DND-41 (cell line): ENCODE measurements around the gene SLC35G1.
A peak's percentile ranks its signal among the peaks of the same experiment; 100 is the strongest.

Source experiments
- ATAC-seq: fragments of 200-7000 bp; cut with Tn5 transposase; 3 replicates; pipeline ENCODE4 v1.9.1; 2021; ENCODE audit warnings: low read depth; ENCODE audit not compliant: insufficient read depth
- DNase-seq: peaks from one replicate; pipeline ENCODE4 v3.0.0-alpha.2; 2020
- H2AFZ ChIP-seq: 2 replicates; pipeline ENCODE4 v1.6.0; 2012; ENCODE audit warnings: low read depth, low read length
- H3K27ac ChIP-seq: 2 replicates; pipeline ENCODE4 v1.5.1; 2012; ENCODE audit warnings: low read length, inconsistent platforms
- H3K27me3 ChIP-seq: fragments of 200-600 bp; sonication (generic); 2 replicates; pipeline ENCODE4 v1.6.0; 2012; ENCODE audit warnings: low read length, mild to moderate bottlenecking, inconsistent platforms; ENCODE audit not compliant: insufficient read depth, poor library complexity
- H3K36me3 ChIP-seq: 2 replicates; pipeline ENCODE4 v1.5.1; 2012; ENCODE audit warnings: low read length, inconsistent platforms; ENCODE audit not compliant: insufficient read depth
- H3K4me1 ChIP-seq: 2 replicates; pipeline ENCODE4 v1.5.1; 2012; ENCODE audit warnings: mild to moderate bottlenecking, low read length; ENCODE audit not compliant: insufficient read depth
- H3K4me2 ChIP-seq: 2 replicates; pipeline ENCODE4 v1.6.0; 2012; ENCODE audit warnings: mild to moderate bottlenecking, moderate library complexity, low read length, inconsistent platforms; ENCODE audit not compliant: insufficient read depth
- H3K4me3 ChIP-seq, 2 experiments: fragments of 200-600 bp in 1 of 2; shearing (Covaris generic) in 1 of 2; 2 replicates each; pipeline ENCODE4 v1.5.1; 2012 to 2016; ENCODE audit warnings: inconsistent platforms in 2 of 2, low read length in 2 of 2, mild to moderate bottlenecking in 2 of 2, low read depth in 1 of 2, moderate library complexity in 1 of 2
- H3K79me2 ChIP-seq: 2 replicates; pipeline ENCODE4 v1.6.0; 2012; ENCODE audit warnings: low read length, inconsistent platforms; ENCODE audit not compliant: insufficient read depth
- H3K9ac ChIP-seq: 2 replicates; pipeline ENCODE4 v1.6.0; 2012; ENCODE audit warnings: low read depth, mild to moderate bottlenecking, inconsistent platforms, low read length, moderate library complexity
- H3K9me3 ChIP-seq: 2 replicates; pipeline ENCODE4 v1.5.1; 2012; ENCODE audit warnings: low read length, moderate library complexity, mild to moderate bottlenecking, inconsistent platforms; ENCODE audit not compliant: insufficient read depth, severe bottlenecking
- H4K20me1 ChIP-seq: 2 replicates; pipeline ENCODE4 v1.6.0; 2012; ENCODE audit warnings: low read length; ENCODE audit not compliant: insufficient read depth
- CTCF ChIP-seq: IDR thresholded peaks from 2 replicates; pipeline ENCODE4 v1.5.1; 2012; ENCODE audit warnings: borderline replicate concordance, low read length, moderate library complexity, mild to moderate bottlenecking; ENCODE audit not compliant: poor library complexity, severe bottlenecking; ENCODE audit errors: extremely low read depth
- EZH2 ChIP-seq: IDR thresholded peaks from 3 replicates; pipeline ENCODE4 v1.6.1; 2012; ENCODE audit warnings: borderline replicate concordance, low read depth, mild to moderate bottlenecking, moderate library complexity, low read length, inconsistent platforms; ENCODE audit not compliant: severe bottlenecking

SLC35G1 gene

DNA sequence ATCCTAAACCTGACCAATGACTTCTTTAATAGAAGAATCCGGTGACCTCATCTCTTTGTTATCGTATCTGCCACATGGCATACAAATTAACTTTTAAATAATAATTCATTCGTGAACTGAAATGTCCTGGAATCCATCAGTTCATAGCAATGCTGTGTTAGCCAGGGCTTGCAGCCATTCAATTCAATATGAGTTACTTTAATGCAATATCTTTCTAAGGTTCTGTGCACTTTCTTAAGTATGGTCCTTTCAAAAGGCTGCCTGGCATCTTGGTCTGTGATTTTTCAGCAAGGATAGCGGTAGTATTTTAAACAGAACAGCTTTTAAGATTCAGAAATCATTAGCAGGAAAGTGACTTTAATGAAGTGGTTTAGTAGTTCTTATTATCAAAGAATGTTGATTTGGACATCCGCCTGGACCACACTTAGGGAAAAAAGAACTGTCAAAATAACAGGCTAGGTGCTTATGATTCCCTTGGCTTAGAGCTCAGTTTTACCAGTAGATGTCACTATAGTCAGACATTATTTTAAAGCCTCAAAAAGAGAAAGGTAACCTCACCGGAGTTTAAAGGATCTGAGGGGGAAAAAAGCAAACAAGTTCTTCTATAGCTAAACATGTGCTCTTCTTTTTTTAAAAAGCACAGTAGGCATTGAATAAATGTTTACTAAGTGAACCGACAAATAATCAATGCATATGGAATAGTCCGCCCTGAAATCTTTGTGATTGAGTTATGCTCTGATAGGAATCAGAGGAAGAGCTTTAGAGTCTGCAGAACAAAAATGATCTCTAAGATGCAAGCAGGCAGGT, 22.7 kb downstream of the SLC35G1 start:
- no peaks in the 10 kb centered on the region for H3K79me2 ChIP-seq
- H3K4me2 ChIP-seq = no peak overlapping the region

DNA sequence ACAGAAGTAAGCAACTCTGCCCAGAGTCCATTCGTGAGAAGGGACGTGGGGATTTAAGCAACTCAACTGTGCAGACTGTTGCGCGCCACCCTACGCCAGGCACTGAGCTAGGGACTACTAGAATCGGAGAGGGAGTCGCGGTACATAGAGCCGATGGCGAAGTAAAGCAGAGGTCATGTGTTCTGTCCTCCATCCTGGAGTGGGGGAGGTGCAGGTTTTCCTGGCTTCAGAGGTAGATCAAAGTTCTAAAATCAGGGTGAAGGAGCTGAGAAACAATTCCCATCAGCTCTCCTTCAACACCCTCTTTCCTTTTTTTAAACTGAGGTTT, 23.2 kb downstream of the SLC35G1 start:
- Histone ChIP-seq H3K9ac (no peak overlapping the region), H3K4me1 (no peaks in the 10 kb centered on the region), H3K27me3 (peaks cover 6% of the 10 kb centered on the region), H3K79me2 (no peaks in the 10 kb centered on the region), H3K4me3 (no peak overlapping the region), H4K20me1 (no peaks in the 10 kb centered on the region), H2AFZ (no peak overlapping the region), H3K4me2 (no peak overlapping the region), H3K9me3 (no peaks in the 10 kb centered on the region), H3K27ac (no peak overlapping the region), H3K36me3 (no peaks in the 10 kb centered on the region)
- no peak for TF ChIP-seq CTCF
- TF ChIP-seq EZH2 = no peak
- ATAC-seq (no peak), DNase-seq (no peak)

More for the DNA sequence above, 22.7 kb downstream of the SLC35G1 start:
- TF ChIP-seq CTCF = peak; percentile 69
- no peak for TF ChIP-seq EZH2
- no peak overlapping the region for H3K27ac ChIP-seq
- H3K27me3 ChIP-seq = peaks cover 6% of the 10 kb centered on the region
- H3K36me3 ChIP-seq = no peaks in the 10 kb centered on the region
- no peaks in the 10 kb centered on the region for H4K20me1 ChIP-seq
- H3K9me3 ChIP-seq = no peaks in the 10 kb centered on the region
- DNase-seq = no peak
- no peak overlapping the region for H2AFZ ChIP-seq
- no peak for ATAC-seq
- no peaks in the 10 kb centered on the region for H3K4me1 ChIP-seq
- H3K4me3 ChIP-seq = no peak overlapping the region
- H3K9ac ChIP-seq = no peak overlapping the region

DNA sequence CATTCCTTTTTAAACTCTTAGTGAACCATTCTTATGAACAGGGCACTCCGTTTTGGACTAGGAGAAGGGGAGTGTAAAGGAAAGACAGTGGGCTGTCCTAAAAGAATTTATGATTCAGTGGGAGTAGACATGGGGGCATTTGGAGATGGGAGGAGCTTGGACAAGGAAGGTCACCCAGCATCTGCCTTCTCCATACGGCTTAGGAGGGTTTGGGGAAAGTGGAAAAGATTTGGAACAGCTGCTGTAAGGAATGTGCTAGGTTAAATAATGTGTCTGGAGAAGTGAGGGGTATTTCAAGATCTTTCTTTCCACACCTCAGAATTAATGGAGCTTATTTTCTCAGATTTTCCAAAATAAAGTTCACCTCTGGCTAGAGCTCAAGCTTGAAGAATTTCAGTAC, 24.0 kb downstream of the SLC35G1 start:
- DNase-seq = no peak
- no peak overlapping the region for H2AFZ ChIP-seq

More for the DNA sequence above, 24.0 kb downstream of the SLC35G1 start:
- TF ChIP-seq EZH2 = no peak
- TF ChIP-seq CTCF = no peak
- Histone ChIP-seq H3K36me3 (no peaks in the 10 kb centered on the region), H3K4me1 (no peaks in the 10 kb centered on the region), H3K4me3 (no peak overlapping the region), H3K79me2 (no peaks in the 10 kb centered on the region), H3K9ac (no peak overlapping the region), H3K4me2 (no peak overlapping the region), H3K27me3 (peaks cover 6% of the 10 kb centered on the region), H3K9me3 (no peaks in the 10 kb centered on the region), H4K20me1 (no peaks in the 10 kb centered on the region), H3K27ac (no peak overlapping the region)
- no peak for ATAC-seq
